ENCODE results near the gene FOXL2.

FOXL2 gene

DNA sequence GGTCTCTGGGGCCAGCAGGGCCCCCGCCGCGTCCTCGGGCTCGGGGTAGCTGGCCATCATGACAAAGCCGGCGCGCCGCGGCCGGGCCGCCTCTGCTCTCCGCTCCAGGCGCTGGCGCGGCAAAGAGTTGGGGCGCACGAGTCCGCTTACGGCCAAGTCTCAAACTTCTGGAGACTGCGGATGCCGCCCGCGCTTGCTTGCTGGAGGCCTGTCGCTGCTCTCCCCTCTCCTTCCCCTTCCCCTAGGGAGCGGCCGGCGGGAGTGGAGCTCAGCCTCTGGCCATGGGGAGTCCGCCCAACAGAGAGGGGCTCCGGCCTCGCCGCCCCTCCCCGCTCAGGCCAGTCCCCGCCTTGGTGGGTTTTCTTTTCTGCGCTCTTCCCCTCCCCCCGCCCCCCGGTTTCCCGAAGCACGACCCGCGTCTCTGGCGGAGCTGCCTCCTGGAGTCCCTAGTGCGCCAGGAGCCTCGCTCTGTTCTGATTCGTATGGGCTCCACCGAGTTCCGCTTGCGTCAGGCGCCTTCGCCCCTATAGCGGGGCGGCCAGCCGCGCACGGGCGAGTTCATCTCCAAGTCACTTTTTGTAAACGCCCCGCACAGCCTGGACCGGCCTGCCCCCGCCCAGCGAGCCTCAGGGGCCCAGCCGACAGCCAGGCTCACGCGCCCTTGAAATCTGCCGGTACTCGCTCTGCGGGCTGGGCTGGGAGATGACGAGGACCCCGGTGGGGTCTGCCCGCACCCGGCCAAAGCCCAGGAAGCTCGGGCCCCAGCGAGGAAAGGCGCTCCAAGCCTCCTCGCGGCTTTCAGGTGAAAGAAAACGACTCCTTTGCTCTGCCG lies at the start of gene FOXL2, which contains the start of gene FOXL2NB:
TSS of gene FOXL2 (minus strand) at position 475 of the 832 bp plus-strand sequence. CDS start at position 60, 415 bp downstream.
TSS of gene FOXL2NB (plus strand) at position 555 of the 832 bp plus-strand sequence. CDS start at position 703, 148 bp downstream.
- Histone ChIP-seq H3K4me3 (peak within 1 kb of the TSS; percentile 58), H3K27me3 (peaks cover 100% of the 10 kb centered on the region), H3K36me3 (no peaks in the 10 kb centered on the region), H4K20me1 (peaks cover 100% of the 10 kb centered on the region), H3K9ac (no peak within 1 kb of the TSS), H3K27ac (no peak within 1 kb of the TSS), H3K9me3 (peaks cover 3% of the 10 kb centered on the region; the same call in 1 of the 2 replicates), H3K4me2 (peak within 1 kb of the TSS; percentile 76), H3K4me1 (peaks cover 35% of the 10 kb centered on the region)
- TF ChIP-seq Cebpa-rat (IDR thresholded peaks at IDR 0.05) = no peak

DNA sequence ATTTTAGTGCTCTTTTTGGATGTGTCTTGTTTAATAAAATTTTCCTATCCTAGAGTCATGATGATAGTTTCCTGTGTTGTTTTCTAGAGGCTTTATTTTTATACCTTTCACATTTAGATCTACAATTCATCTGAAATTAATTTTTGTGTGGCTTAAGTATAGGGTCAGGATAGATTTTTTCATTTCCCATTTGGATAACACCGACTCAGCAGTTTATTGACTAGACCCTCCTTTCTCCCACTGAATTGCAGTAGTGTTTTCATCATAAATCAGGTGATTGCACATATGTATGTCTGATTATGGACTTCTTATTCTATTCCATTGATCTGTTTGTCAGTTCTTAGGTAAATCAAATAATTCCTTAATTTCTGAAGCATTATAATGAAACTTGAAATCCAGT lies 48.8 kb upstream of the FOXL2 start:
- Histone ChIP-seq H3K27me3 (no peaks in the 10 kb centered on the region), H3K27ac (no peak overlapping the region), H3K36me3 (no peaks in the 10 kb centered on the region), H3K4me2 (no peak overlapping the region), H4K20me1 (no peaks in the 10 kb centered on the region), H3K9me3 (peaks cover 1% of the 10 kb centered on the region; the same call in 1 of the 2 replicates), H3K9ac (no peak overlapping the region), H3K4me1 (no peaks in the 10 kb centered on the region), H3K4me3 (no peak overlapping the region)
- TF ChIP-seq Cebpa-rat (IDR thresholded peaks at IDR 0.05) = no peak

DNA sequence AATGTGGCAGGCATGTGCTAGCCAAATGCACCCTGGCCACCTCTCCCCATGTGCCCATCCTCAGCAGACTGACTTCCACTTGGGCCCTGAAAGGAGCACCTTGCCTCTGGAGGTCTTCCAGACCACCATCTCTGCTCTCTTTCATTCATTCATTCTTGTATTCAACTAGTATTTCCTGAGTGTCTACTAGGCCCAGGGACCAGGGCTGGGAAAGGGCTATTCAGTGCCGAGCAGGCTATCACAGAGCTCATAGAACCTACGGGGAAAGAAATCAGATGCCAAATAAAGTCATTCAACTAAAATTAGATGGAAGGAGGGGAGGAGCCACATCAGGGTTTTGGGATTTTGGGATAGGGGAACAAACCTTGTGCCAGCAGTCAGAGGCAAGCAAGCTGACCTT lies 40.2 kb upstream of the FOXL2 start:
- H3K4me3 ChIP-seq = no peak overlapping the region
- no peaks in the 10 kb centered on the region for H3K36me3 ChIP-seq
- H4K20me1 ChIP-seq = no peaks in the 10 kb centered on the region
- no peaks in the 10 kb centered on the region for H3K27me3 ChIP-seq
- no peak overlapping the region for H3K9ac ChIP-seq
- H3K4me1 ChIP-seq = peaks cover 50% of the 10 kb centered on the region
- H3K4me2 ChIP-seq = peak overlapping the region; percentile 75
- H3K9me3 ChIP-seq = no peaks in the 10 kb centered on the region
- TF ChIP-seq Cebpa-rat (IDR thresholded peaks at IDR 0.05) = no peak
- no peak overlapping the region; the same call in 1 of the 2 replicates for H3K27ac ChIP-seq

DNA sequence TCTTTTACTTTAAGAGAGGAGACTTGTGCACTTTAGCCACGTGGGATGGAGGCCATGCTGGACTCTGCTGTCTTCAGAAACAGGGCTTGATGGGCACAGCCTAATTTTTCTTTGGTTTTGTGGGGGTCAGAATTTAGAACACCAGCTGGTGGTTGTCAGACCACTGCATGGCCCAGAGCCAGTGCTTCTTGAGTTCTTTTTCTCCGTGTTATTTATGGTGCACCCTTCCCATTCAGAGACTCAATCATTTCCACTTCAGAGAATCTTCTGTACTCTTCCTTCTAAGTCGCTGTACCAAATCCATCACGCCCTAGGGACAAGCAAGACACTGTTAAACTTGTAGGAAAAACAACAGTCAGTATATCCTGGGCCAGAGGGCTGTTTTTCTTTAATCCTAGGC lies 39.0 kb upstream of the FOXL2 start:
- Histone ChIP-seq H3K27me3 (no peaks in the 10 kb centered on the region), H3K9me3 (no peaks in the 10 kb centered on the region), H3K9ac (no peak overlapping the region), H4K20me1 (no peaks in the 10 kb centered on the region), H3K36me3 (no peaks in the 10 kb centered on the region), H3K27ac (peak overlapping the region; percentile 44; the same call in 1 of the 2 replicates), H3K4me2 (peak overlapping the region; percentile 75), H3K4me3 (no peak overlapping the region), H3K4me1 (peaks cover 50% of the 10 kb centered on the region)
- TF ChIP-seq Cebpa-rat (IDR thresholded peaks at IDR 0.05) = no peak

GRCh38 chr3:138984816-138985215 lies 37.9 kb upstream of the FOXL2 start:
- H3K27me3 ChIP-seq = no peaks in the 10 kb centered on the region
- H4K20me1 ChIP-seq = no peaks in the 10 kb centered on the region
- no peak overlapping the region for H3K4me3 ChIP-seq
- H3K4me1 ChIP-seq = peaks cover 50% of the 10 kb centered on the region
- no peaks in the 10 kb centered on the region for H3K36me3 ChIP-seq
- no peak for TF ChIP-seq Cebpa-rat (IDR thresholded peaks at IDR 0.05)
- H3K9ac ChIP-seq = no peak overlapping the region
- H3K4me2 ChIP-seq = peak overlapping the region; percentile 17; the same call in 1 of the 2 replicates
- no peaks in the 10 kb centered on the region for H3K9me3 ChIP-seq
- H3K27ac ChIP-seq = no peak overlapping the region

GRCh38 chr3:138976047-138976446 lies 29.1 kb upstream of the FOXL2 start:
- TF ChIP-seq Cebpa-rat (IDR thresholded peaks at IDR 0.05) = no peak
- no peaks in the 10 kb centered on the region for H3K27me3 ChIP-seq
- H3K9ac ChIP-seq = no peak overlapping the region
- no peak overlapping the region for H3K4me3 ChIP-seq
- no peak overlapping the region for H3K4me2 ChIP-seq
- no peak overlapping the region for H3K27ac ChIP-seq
- no peaks in the 10 kb centered on the region for H3K9me3 ChIP-seq
- H4K20me1 ChIP-seq = no peaks in the 10 kb centered on the region
- H3K36me3 ChIP-seq = no peaks in the 10 kb centered on the region
- H3K4me1 ChIP-seq = 0 out of 2 replicates have a peak, but pooled peaks cover 5% of the 10 kb centered on the region

DNA sequence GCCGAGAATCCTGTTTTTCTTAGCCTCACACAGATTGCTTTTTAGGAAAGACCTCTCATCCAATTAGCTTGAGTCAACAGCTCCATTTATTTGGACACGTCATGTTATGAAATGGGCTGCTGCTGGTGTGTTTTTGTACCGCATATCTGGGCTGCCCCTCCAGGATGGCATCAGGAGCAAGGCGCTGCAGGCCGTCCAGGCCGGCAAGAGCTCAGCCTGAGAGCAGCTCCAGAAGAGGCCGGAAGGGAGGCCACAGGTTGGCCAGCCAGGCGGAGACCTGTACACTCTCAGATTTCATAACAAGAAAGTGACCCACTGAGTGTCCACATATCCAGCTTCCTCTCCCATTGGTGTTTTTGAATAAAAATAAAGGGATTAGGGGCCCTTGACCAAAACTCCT lies 28.4 kb upstream of the FOXL2 start:
- Histone ChIP-seq H3K27ac (no peak overlapping the region), H3K4me2 (no peak overlapping the region), H3K4me1 (0 out of 2 replicates have a peak, but pooled peaks cover 5% of the 10 kb centered on the region), H3K9ac (no peak overlapping the region), H3K27me3 (no peaks in the 10 kb centered on the region), H3K4me3 (no peak overlapping the region), H4K20me1 (no peaks in the 10 kb centered on the region), H3K9me3 (no peaks in the 10 kb centered on the region), H3K36me3 (no peaks in the 10 kb centered on the region)
- TF ChIP-seq Cebpa-rat (IDR thresholded peaks at IDR 0.05) = no peak

DNA sequence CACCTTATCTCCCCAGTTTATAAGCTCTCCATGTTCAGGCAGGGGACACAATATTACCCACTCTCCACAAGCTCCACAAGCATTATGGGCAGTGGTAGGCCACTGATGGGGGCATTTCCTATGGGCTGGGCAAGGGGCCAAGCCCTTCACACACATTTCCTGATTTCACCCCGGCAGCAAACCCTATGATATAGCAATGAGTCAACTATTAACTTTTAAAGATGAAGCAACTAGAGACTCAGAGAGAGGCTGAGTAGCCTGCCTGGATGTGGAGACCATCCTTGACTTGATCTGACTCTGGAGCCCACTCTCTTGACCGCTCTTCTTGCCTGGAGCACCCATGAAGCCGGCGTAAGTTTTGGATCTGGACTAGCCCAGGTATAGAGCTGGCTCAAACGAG lies 27.5 kb upstream of the FOXL2 start:
- Histone ChIP-seq H3K27ac (no peak overlapping the region), H3K36me3 (no peaks in the 10 kb centered on the region), H3K9me3 (no peaks in the 10 kb centered on the region), H3K4me2 (no peak overlapping the region), H3K9ac (no peak overlapping the region), H3K4me3 (no peak overlapping the region), H4K20me1 (no peaks in the 10 kb centered on the region), H3K27me3 (no peaks in the 10 kb centered on the region), H3K4me1 (0 out of 2 replicates have a peak, but pooled peaks cover 5% of the 10 kb centered on the region)
- no peak for TF ChIP-seq Cebpa-rat (IDR thresholded peaks at IDR 0.05)

DNA sequence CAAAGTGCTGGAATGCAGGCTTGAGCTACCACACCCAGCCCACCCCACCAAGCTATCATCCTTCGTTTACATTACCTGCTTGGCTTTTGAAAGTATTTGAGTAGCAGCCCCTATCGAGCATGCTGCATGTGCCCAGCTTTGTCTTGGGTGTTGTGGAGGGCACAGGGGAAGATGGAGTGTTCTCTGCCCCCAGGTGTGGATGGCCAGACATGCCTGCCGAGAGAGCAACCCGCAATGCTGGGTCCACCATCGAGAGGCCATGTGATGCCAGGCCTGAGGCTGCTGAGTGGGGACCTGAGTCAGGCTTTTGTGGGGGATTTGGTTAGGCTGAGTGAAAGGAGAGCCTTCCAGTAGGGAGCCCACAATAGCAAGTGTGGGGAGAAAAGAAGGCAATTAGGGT lies 26.0 kb upstream of the FOXL2 start:
- no peak for TF ChIP-seq Cebpa-rat (IDR thresholded peaks at IDR 0.05)
- no peaks in the 10 kb centered on the region for H4K20me1 ChIP-seq
- no peak overlapping the region for H3K27ac ChIP-seq
- no peaks in the 10 kb centered on the region for H3K27me3 ChIP-seq
- no peaks in the 10 kb centered on the region for H3K9me3 ChIP-seq
- no peak overlapping the region for H3K4me2 ChIP-seq
- H3K4me3 ChIP-seq = no peak overlapping the region
- no peaks in the 10 kb centered on the region for H3K36me3 ChIP-seq
- H3K4me1 ChIP-seq = 0 out of 2 replicates have a peak, but pooled peaks cover 5% of the 10 kb centered on the region
- no peak overlapping the region for H3K9ac ChIP-seq

DNA sequence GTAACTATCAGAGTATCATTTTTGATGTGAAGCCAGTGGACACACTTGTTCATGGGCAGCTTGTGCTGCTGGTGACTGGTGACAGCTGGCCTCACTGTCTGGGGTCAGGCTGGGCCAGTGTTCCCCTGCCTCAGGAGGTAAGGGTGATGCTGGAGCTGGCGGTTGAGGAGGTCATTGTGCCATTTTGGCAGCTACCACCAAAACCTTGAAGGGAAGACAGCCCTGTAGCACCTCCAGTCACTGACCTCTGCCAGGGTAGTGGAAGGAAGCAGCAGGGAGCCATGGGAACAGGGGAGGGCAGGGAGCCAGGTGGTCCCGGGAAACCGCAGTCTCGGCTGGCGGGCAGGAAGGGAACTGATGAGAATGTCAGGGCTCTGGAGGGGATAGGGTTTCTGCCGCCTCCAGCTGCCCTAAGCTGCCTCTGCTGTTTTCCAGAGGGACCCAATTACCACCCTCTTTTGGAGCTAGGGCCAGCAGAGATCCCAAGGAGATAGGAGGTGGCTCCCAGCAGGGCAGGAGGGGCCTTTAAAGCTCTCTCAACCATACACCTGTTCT lies 24.9 kb upstream of the FOXL2 start:
- Histone ChIP-seq H3K4me3 (no peak overlapping the region), H3K4me1 (0 out of 2 replicates have a peak, but pooled peaks cover 5% of the 10 kb centered on the region), H3K27ac (no peak overlapping the region), H3K36me3 (no peaks in the 10 kb centered on the region), H3K4me2 (no peak overlapping the region), H4K20me1 (no peaks in the 10 kb centered on the region), H3K9me3 (no peaks in the 10 kb centered on the region), H3K9ac (no peak overlapping the region), H3K27me3 (no peaks in the 10 kb centered on the region)
- no peak for TF ChIP-seq Cebpa-rat (IDR thresholded peaks at IDR 0.05)
